Pericardium fibroblast (primary cell): ENCODE results near the gene PSKH1. TPM values are rescaled to one million over a fixed set of nuclear protein-coding genes. Genes with fewer than 3 reads are reported as not detected.

ENCODE experiments used
- total RNA-seq: library from RNA; depleted of rRNA; stranded (reverse); fragments of >200 nt; gene quantifications from 2 replicates; pipeline ENCODE4 v1.2.3, GENCODE V29; 2015

Gene PSKH1
- 13.1 and 15.5 TPM in 2 replicates for total RNA-seq

DNA sequence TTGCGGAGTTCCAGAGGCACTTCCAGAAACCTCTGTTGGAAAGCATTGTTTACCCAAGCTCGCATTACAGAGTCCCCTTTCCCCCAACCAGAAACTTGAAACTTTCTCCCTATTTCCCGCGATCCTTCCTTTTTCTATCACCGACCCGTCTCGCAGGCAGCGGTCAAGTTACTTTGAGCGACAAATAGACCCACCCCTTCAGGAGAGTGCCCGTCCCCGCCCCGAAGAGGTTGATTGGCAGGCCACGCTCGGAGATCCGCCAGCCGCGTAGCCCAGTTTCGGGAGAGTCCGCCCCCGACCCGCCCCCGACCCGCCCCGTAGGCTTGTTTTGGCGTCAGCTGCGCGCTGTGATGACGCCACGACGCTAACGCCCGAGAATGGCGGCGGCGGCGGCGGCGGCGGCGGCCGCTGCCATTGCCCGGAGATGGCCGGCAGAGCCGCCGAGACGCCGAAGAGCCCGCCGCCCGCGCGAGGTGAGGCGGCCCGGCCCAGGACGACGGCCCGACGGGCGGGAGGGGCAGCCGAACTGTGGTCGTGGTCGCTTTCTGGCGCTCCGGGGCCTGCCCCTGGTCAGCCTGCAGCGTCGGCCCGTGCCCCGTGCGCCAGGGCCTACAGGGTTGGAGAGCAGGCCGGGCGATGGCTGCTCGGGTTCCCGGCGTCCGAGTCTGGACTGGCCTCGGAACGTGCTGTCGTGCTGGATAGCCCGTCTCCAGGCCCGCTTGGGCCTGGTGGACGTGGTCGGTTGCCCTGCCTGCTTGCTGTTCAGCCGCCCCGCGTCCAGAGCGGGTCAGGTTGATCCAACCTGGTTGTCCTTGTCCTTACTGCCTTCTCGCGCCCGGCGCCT lies at the start of gene PSKH1:
Gene PSKH1 (plus strand): TSS at position 356 of the 844 bp plus-strand sequence. CDS start 15,496 bp downstream, outside the sequence.

DNA sequence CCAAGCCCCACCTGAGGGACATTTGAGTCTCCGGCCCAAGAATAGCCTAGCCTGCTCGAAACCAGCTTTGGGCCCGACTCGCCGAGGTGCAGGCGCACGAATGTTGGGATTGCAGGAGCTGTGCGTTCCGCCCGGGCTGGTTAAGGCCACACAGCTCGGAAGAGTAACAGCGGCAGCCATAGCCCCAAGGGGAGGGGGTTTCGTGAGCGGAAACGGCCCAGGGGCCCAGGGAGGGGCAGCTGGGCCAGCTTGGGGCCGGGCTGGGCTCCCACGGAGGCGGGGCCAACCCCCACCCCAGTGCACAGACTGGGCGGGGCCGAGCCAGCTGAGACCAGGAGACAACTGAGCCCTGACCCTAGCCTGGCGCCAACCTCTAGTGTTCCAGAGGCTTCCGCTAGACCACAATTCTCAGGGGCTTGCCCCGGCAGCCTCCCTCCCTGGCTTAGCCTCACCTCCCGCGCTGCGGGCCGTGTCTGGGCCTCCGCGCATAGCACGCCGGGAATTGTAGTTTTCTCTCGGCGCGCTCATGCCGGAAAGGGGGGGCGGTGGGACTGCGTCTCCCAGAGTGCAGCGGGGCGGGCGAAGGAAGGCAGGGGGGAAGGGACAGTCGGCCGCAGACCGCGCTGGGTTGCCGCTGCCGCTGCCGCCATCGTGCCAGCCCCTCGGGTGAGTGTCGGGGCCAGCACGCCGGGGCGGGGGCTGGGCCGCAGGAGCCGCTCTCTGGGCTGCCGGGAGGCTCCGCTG lies 46.6 kb upstream of the PSKH1 start, which contains the start of gene NUTF2:
Gene NUTF2 (plus strand): TSS at position 614 of the 744 bp plus-strand sequence. CDS start 18,198 bp downstream, outside the sequence.

DNA sequence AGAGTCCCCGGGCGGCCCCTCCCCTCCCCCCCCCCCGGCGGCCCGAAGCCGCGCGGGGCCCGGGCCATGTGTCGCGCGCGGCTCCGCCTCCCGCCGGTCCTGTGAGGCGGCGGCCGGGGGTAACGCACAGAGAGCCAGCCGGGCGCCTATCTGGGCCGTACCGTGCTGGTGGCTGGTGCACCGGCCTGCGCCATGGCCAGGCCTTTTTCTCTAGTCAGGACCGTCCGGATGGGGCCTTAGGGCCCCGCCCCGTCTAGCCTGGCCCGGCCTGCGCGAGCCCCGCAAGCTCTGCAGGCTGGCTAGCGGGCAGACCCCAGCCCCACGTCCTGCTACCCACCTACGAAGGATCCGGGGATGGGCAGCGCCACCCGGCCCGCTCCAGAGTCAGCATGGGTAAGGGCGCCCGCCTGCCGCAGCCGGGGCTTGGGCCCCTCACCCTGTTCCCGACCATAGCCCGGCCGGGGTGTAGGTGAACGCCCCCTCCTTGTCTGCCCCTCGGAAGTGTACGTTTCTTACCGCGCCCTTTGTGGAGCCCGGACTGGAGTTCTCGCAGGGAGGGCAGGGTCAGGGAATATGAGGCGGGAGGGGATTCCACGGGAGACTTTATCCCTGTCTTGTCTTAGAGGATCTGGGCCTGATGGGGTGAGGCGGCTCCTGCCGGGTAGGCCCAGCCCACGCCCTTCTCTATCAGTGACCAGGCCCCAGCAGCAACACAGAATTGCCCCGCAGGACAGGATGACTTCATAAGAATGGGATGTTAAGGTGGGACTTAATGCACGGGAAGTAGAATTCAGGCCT lies 45.8 kb upstream of the PSKH1 start, which contains the start of gene CENPT:
Gene CENPT (minus strand): TSS at position 630 of the 798 bp plus-strand sequence. CDS start 13,834 bp downstream, outside the sequence.

DNA sequence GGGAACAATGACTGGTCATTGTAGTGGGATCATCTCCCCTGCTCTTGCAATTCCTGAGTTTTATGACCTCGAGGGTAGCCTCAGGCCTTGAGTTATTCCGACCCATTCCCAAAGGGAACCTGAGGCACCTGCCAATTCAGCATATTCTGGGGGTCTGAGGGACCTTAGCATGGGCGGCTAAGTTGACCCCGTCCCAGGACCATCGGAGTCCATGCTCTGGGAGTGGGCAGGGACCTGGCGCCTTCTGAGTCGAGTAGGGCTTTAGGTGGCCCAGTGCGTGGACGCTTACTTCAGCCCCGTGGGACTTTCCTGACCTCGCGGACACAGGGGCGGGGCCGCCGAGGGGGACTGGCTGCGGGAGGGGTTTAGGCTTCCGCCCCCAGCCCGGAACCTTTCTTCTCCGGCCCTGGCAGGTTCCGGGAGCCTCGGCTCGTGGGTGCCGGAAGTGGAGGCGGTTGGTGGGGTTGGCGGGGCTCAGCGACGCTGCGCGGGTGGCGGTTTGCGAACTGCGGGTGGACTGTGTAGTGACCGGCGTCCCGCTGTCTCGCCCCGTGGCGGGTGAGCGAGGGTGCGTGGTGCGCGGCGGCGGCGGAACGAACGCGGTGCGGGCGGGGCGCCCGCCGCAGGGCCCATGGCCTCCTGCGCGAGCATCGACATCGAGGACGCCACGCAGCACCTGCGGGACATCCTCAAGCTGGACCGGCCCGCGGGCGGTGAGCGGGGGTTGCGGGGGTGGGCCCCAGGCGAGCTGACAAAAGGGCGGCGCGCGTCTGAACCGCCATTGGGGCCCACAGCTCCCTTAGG lies 20.2 kb upstream of the PSKH1 start, which contains the start of gene EDC4:
Gene EDC4 (plus strand): TSS at position 422 of the 804 bp plus-strand sequence. CDS start 210 bp downstream, at position 632.

DNA sequence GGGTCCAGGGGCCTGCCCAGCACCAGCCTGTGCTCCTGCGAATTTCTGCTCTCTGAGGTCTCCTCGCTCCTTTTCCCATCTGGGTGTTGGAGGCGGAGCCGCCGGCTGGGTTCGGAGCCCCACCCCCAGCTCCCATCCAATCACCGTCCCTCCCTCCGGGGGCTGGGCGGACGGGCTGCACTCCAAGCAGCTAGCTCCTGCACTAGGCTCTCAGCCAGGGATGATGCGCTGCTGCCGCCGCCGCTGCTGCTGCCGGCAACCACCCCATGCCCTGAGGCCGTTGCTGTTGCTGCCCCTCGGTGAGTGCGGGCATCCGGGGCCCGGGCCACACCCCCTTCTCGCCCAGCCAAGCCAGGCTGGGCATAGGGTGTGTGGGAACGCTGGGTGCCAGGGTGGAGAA lies 8.4 kb upstream of the PSKH1 start, which contains the start of gene NRN1L:
Gene NRN1L (plus strand): TSS at position 202 of the 400 bp plus-strand sequence. CDS start 19 bp downstream, at position 221.

DNA sequence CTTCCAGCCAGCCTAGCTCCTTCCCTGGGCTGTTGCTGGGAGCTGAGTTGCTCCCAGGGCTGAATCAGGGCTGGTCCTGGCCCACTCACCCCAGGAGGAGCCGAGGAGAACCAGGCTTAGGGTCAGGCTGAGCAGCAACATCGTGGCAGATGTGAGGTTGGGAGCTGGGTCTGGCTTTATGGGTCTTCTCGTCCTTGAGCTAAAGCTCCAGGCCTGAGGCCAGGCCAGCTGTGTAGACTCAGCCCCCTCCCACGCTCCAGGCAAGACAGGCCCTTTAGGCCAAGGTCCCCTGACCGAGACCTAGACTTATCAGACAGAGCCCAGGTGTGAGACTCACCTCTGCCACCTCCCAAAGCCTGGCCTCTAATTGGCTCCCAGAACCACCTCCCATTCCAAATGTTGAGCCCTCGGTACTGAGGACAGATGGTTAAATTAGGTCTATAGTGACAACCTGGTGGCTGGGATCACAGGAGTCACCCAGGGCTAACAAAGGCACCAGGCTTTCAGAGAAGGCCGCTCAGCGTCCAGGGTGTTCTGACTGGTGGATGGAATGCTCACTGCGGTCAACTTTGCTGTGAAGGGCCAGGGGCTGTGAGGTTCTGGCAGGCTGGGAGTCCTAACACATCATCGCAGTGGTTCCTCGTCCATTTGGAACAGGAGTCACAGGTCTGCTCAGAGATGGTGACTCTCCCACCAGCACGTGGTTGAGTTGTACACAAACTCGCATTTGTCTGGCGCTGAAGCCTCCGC lies 38.8 kb downstream of the PSKH1 start, which contains the start of gene CTRL:
Gene CTRL (minus strand): TSS at position 151 of the 750 bp plus-strand sequence. CDS start 10 bp downstream, at position 141.

DNA sequence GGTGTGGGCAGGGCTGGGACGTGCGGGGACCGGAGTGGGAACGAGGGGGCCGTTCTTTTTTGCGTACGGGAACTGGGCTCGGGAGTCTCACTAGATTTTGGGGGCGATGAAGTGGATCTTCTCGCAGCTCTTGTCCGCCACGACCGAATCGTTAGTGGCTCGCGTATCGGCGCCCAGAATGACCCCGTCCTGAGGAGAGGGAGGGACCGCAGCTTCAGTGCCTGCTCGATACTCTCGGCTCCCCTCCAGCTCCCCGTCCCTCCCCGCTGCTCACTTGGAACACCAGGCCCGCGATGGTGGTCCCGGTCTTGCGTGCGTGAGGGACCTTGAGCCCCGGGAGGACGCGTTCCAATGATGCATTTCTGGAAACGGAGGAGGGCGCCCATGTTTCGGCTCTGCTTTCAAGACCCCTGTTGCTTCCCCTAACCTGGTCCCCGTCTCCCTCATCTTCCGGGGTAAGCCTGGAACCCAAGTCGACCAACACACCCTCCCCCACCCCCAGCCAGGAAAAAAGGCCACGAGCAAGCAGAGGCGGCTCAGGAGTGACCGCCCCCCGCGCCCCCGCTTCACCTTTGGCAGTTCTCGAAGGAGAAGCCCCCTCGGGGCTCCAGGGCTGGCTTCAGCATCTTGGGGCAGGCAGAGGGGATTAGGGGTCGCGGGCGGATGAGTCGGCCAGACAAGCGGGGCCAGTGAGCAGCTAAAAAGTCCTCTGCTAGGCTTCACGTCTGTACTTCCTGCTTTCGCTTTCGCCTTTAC lies 43.2 kb downstream of the PSKH1 start, which contains the start of gene PSMB10:
Gene PSMB10 (minus strand): TSS at position 727 of the 756 bp plus-strand sequence. CDS start 101 bp downstream, at position 626.

DNA sequence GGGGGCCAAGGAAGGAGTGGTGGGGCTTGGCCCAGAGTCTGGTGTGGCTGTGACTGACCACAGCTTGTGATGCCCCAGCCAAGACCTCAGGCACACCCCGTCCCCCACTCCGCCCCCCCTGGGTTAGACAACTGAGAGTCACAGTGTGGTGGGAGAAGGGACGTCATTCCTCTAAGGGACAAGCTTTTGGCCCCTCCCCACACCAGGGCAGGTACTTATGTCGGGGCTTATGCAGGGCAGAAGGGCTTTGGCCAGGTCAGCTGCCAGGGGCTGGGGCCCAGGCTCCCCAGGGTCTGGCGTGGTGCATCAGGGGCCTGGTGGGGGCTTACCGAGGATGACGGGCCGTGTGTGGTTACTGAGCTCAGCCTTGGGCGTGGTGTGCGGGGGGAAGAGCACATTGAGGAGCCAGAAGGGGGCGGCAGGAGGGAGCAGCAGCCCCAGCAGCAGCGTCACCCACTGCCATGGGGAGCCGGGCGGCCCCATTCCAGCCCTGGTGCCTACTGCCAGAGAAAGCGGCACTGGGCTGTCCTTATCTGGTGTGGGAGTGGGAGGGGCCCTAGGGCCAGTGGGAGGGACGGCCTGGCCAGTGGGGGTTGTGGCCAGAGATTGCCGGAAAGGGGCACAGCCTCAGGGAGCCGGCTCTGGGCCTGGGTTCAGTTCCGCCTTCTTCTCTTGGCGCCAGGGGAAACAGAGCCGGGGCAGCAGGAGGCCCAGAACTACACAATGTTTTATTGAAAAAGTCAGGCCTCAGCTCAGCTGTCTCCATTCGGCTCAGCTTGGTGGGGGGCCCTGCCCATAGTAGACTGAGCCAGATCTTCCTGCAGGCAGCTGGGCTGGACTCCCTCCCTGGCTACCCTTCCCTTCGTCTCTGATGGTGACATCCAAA lies 50.8 kb downstream of the PSKH1 start, which contains the start of gene LCAT:
Gene LCAT (minus strand): TSS at position 502 of the 886 bp plus-strand sequence. CDS start 19 bp downstream, at position 483.

DNA sequence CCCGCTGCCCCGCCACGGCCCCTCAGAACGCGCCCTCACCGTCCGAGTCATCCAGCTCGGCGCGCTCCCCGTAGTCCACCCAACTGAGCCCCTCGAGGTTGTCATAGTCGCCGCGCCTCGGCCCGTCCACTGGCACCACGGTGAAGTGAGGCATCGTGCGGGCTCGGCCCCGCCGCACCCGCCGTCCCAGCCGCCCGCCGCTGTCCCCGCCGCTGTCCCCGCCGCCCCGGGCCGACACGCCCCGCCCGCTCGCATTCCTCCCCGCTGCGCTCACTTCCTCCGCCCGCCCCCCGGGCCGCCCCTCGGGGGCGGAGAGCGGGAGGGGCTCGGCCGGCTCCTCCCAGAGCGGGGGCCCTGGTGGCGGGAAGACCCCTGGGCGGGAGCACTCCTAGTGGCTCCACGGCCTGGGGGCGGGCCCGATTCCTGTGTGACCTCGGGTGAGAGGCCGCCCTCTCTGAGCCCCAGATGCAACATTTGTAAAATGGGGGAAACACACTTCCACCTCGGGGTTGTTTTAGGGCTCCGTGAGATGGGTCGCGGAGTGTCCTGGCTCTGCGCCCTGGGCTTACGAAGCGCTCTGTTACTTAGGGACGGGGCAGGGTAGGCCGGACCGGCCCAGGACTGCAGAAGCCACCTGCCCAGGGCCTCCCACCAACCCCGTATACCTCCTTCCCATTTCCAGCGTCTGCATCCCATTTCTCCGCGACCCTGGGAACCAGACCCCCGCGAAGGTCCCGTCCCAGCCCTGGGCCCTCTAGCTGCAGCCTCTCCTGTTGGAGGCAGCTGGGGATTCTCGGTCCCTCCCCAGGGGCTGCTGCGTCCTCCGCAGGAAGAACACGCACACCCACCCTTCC lies 75.6 kb downstream of the PSKH1 start, which contains the start of gene SLC12A4:
Gene SLC12A4 (minus strand): TSS at position 238 of the 854 bp plus-strand sequence. CDS start 84 bp downstream, at position 154.

Other genes with a start within 250 kb of the PSKH1 start
- 9.8 TPM in 1 of 2 replicates, not detected in the other for gene CARMIL2, start 248.1 kb upstream of the PSKH1 start, total RNA-seq
- 17.4 and 24.3 TPM in 2 replicates for gene ACD, start 233.0 kb upstream of the PSKH1 start, total RNA-seq
- 1.5 TPM in 1 of 2 replicates, not detected in the other for gene PARD6A, start 232.3 kb upstream of the PSKH1 start, total RNA-seq
- gene ENKD1, start 226.5 kb upstream of the PSKH1 start, total RNA-seq, result 15.5 and 16.0 TPM in 2 replicates
- 2.0 and 10.3 TPM in 2 replicates for gene C16orf86, start 226.4 kb upstream of the PSKH1 start, total RNA-seq
- 6.5 and 8.5 TPM in 2 replicates for gene GFOD2, start 173.9 kb upstream of the PSKH1 start, total RNA-seq
- gene RANBP10, start 86.7 kb upstream of the PSKH1 start, total RNA-seq, result 5.0 and 5.2 TPM in 2 replicates
- 0.26 and 0.58 TPM in 2 replicates for gene TSNAXIP1, start 86.4 kb upstream of the PSKH1 start, total RNA-seq
- 39.7 and 52.5 TPM in 2 replicates for gene THAP11, start 50.9 kb upstream of the PSKH1 start, total RNA-seq
- 193 and 272 TPM in 2 replicates for gene NUTF2, start 46.3 kb upstream of the PSKH1 start, total RNA-seq
- gene CENPT, start 45.6 kb upstream of the PSKH1 start, total RNA-seq, result 32.6 and 32.7 TPM in 2 replicates
- gene EDC4, start 20.2 kb upstream of the PSKH1 start, total RNA-seq, result 37.6 TPM in 2 replicates
- gene NRN1L, start 8.4 kb upstream of the PSKH1 start, total RNA-seq, result 0.47 and 0.77 TPM in 2 replicates
- 0.34 TPM in 1 of 2 replicates, not detected in the other for gene CTRL, start 38.6 kb downstream of the PSKH1 start, total RNA-seq
- gene PSMB10, start 43.6 kb downstream of the PSKH1 start, total RNA-seq, result 28.0 and 38.6 TPM in 2 replicates
- 7.1 and 10.5 TPM in 2 replicates for gene LCAT, start 50.9 kb downstream of the PSKH1 start, total RNA-seq
- gene SLC12A4, start 75.4 kb downstream of the PSKH1 start, total RNA-seq, result 29.1 and 50.4 TPM in 2 replicates
- gene DPEP3, start 87.2 kb downstream of the PSKH1 start, total RNA-seq, result not detected in 2 replicates
- gene DPEP2, start 106.2 kb downstream of the PSKH1 start, total RNA-seq, result not detected in 2 replicates
- gene DPEP2NB, start 122.7 kb downstream of the PSKH1 start, total RNA-seq, result not detected in 2 replicates
- 3.3 and 6.6 TPM in 2 replicates for gene DDX28, start 130.0 kb downstream of the PSKH1 start, total RNA-seq
- gene DUS2, start 130.0 kb downstream of the PSKH1 start, total RNA-seq, result 8.9 and 10.0 TPM in 2 replicates
- gene NFATC3, start 192.1 kb downstream of the PSKH1 start, total RNA-seq, result 19.1 and 22.2 TPM in 2 replicates